GM20000 (cell line): ENCODE measurements around the gene PRKN.

Source experiments
- DNase-seq: peaks from one replicate; pipeline ENCODE4 v3.0.0; 2012; ENCODE audit warnings: low spot score
- TF ChIP-seq, protein P1 (sequence below): IDR thresholded peaks from 2 replicates; pipeline ENCODE4 v1.5.1; 2012; ENCODE audit warnings: mild to moderate bottlenecking, control low read depth; ENCODE audit errors: extremely low read depth, missing control alignments

The PRKN gene

DNA sequence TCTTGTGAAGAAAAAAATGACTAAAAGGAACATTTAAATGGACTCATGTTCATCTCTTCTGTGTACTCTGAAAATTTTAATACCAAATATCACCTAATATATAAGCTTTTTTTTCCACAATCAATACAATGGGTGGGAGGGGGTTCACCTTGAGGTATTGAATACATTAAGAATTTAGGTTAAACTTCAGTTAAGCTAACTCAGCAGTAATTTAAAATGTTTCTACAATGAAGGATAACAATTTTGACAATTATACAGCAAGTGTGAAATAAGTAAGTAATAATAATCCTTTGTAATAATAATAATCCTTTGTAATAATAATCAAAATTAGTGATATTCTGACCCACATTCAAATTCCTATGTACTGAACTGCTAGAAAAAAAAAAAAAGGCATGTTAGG lies 136.0 kb downstream of the PRKN start:
- TF ChIP-seq, protein P1, sequence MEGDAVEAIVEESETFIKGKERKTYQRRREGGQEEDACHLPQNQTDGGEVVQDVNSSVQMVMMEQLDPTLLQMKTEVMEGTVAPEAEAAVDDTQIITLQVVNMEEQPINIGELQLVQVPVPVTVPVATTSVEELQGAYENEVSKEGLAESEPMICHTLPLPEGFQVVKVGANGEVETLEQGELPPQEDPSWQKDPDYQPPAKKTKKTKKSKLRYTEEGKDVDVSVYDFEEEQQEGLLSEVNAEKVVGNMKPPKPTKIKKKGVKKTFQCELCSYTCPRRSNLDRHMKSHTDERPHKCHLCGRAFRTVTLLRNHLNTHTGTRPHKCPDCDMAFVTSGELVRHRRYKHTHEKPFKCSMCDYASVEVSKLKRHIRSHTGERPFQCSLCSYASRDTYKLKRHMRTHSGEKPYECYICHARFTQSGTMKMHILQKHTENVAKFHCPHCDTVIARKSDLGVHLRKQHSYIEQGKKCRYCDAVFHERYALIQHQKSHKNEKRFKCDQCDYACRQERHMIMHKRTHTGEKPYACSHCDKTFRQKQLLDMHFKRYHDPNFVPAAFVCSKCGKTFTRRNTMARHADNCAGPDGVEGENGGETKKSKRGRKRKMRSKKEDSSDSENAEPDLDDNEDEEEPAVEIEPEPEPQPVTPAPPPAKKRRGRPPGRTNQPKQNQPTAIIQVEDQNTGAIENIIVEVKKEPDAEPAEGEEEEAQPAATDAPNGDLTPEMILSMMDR, result no peak
- DNase-seq, result no peak

DNA sequence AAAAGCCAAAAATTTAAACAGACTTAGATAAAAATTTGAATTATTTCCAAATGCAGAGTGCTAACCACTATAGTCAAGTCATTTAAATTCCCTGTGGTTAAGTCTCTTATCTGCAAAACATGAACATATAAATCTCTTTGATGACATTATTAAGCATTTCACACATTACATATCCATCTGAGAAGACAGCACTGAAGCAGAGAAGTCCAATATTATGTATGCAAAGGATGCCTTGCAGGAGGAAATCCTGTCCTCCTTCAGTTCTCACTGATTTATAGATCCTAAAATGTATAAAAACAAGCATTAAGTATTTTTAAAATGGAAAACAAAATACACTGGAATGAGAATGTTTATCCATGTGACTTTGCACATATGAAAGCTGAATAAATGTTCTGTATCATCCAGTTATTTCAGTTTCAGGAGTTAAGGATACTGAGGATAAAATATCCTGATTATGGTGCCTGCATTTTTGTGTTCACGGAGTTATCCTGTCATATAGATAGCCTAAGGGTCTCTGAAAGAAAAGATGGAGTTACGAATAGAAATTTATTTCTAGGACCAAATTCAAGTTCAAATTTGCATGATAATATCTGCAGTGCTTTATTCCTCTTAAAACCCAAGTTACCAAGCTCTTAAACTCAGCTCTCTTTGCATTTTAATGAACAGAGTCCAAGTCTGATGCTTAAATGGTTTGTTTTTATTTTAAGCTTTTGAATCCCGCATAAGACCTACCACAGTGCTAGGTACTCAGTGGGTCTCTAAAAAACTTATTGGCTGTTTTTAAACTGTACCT lies 145.4 kb downstream of the PRKN start:
- no peak for DNase-seq
- TF ChIP-seq, protein P1, result no peak

DNA sequence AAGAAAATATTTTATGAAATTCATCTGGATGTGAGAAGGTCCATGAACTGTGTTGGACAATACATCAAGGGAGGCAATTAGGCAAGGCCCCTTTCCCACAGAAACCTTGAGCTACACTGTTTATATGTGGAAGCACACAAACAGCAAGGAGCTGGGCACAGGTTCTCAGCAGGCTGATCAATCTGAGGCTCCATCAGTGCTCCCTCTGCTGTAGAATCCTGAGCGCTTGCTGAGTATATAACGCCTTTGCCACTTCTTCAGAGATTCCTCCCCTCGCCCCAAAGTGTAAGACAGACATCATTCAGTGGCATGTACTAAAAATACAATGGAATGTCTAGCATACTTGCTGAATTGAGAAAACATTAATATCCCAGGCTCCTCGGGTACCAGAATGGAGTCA lies 146.9 kb downstream of the PRKN start:
- TF ChIP-seq, protein P1, result no peak
- DNase-seq, result no peak

DNA sequence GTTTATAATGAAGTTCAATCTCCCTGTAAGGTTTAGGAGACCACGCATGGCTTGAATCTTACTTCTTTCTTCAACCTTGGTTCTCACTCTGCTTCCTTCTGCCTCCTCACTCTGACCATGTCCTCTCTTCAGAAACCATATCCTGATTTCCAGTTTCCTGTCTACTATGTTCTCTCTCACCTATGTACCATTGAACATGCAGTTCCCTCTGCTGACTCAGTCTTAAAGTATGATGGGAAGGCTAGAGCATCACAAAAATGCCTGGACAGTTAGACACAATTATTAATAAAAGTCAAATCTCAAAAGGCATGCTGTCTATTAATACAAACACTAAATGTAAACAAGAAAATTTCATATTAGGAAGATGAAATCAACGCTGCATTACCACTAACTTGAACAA lies 151.6 kb downstream of the PRKN start:
- TF ChIP-seq, protein P1, result no peak
- DNase-seq, result no peak

DNA sequence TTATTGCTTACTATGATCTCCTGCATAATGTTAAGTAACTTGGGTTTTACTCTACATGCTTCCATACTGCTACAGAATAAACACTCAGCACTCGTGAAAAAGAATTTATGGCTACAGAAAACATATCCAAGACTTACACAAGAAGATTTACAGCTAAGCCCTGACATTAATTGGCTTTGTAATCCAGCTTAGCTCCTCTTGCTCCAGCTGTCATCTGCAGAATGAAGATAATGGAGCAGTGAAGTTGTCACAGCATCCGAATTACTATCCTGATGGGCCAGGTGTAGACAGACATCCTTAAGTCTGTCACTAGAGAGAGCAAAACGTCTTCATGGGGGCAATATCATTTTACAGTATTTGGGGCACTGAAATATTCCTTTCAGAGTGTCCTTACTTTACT lies 155.3 kb downstream of the PRKN start:
- DNase-seq, result no peak
- TF ChIP-seq, protein P1, result no peak

DNA sequence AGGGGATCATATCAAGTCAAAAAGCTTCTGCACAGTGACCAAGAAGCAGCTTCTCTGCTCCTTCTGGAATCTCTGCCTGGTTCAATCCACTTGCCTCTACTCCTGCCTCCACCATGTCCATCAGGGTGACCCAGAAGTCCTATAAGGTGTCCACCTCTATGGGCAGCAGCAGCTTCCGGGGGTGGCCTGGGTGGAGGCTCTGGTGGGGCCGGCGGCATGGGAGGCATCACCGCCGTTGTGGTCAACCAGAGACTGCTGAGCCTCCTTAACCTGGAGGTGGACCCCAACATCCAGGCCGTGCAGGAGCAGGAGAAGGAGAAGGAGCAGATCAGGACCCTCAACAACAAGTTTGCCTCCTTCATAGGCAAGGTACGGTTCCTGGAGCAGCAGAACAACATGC lies 159.3 kb downstream of the PRKN start:
- TF ChIP-seq, protein P1, result no peak

DNA sequence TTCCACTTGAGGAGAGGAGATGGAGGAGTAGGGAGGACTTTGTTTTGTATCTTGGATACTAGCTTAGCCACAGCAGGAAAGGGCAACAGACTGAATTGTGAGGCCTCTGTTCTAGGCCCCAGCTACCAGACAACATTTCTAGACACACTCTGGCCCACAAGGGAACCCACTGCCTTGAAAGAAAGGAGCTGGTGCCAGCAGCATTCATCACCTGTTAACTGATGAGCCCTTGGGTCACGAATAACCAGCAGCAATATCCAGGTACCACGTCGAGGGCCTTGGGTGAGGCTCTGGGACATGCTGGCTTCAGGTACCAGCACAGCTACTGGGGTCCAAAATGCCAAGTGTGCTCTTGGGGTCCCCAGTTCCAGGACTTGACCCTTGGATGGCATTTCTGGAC lies 165.5 kb downstream of the PRKN start:
- TF ChIP-seq, protein P1, result no peak
- no peak for DNase-seq

More for the DNA sequence above, 159.3 kb downstream of the PRKN start:
- DNase-seq, result no peak
